Psoas muscle (tissue), 8 donors: ENCODE measurements around the gene TFE3. TPM values are rescaled to one million over a fixed set of nuclear protein-coding genes. Genes with fewer than 3 reads are reported as not detected.
A peak's percentile ranks its signal among the peaks of the same experiment; 100 is the strongest.

Experiments used
- ATAC-seq, 4 donors: fragments of 200-7000 bp; cut with Tn5 transposase; one replicate each; pipeline ENCODE4 v1.9.1; 2020; ENCODE audit warnings: moderate library complexity in 3 of 4, mild to moderate bottlenecking in 2 of 4
- DNase-seq, 2 donors: peaks; one replicate each; pipeline ENCODE4 v3.0.0-alpha.2; 2020
- H3K27ac ChIP-seq: fragments of 200-600 bp; one replicate; pipeline ENCODE4 v1.8.0; 2022
- H3K27me3 ChIP-seq, 3 donors: fragments of 200-600 bp in 1 of 3; one replicate each; pipeline versions ENCODE4 v1.6.1 to v1.8.0; 2013 to 2022; ENCODE audit warnings: low read length in 2 of 3, mild to moderate bottlenecking in 2 of 3, moderate library complexity in 1 of 3; ENCODE audit not compliant: insufficient read depth in 3 of 3
- H3K36me3 ChIP-seq, 2 donors: fragments of 200-600 bp in 1 of 2; one replicate each; pipeline versions ENCODE4 v1.6.1 to v1.8.0; 2013 to 2022; ENCODE audit warnings: low read depth in 1 of 2, mild to moderate bottlenecking in 1 of 2, moderate library complexity in 1 of 2; ENCODE audit not compliant: insufficient read depth in 1 of 2
- H3K4me1 ChIP-seq: fragments of 200-600 bp; one replicate; pipeline ENCODE4 v1.8.0; 2022
- H3K4me3 ChIP-seq: fragments of 200-600 bp; one replicate; pipeline ENCODE4 v1.8.0; 2022; ENCODE audit warnings: mild to moderate bottlenecking
- H3K9me3 ChIP-seq: fragments of 200-600 bp; one replicate; pipeline ENCODE4 v1.8.0; 2022
- WGBS, 3 donors: extraction: QIAGEN DNeasy Blood & Tissue Kit; methylation state at CpG; one replicate each; pipeline versions ENCODE4 v1.1.6 to v1.1.7; 2013; 5-methylcytosine and 5-hydroxymethylcytosine counted together
- intact Hi-C, 2 donors: fragments of 100-400 bp; cut with DNase I; formaldehyde crosslinking; loops; one replicate each; pipeline versions ENCODE4 v1.11.0 to v1.14.2; 2022
- polyA plus RNA-seq, 3 donors: library from polyadenylated mRNA; stranded (reverse); fragments of 200-250 nt; gene quantifications; one replicate each; pipeline ENCODE4 v1.2.3, GENCODE V29; 2013
- total RNA-seq, 4 donors: library from RNA; stranded (reverse); fragmentation: NEBNext Ultra II Directional in 2 of 4; extraction: Animal tissue kit (Norgen Biotek cat#: 25700) in 2 of 4; gene quantifications; one replicate each; pipeline versions ENCODE4 v1.2.1 to v1.2.4, GENCODE V29; 2021 to 2023
- TF ChIP-seq, protein P1 (sequence below): fragments of 200-600 bp; IDR thresholded peaks from one replicate; pipeline ENCODE4 v1.8.0; 2022; ENCODE audit warnings: antibody characterized with exemption
- donor health status: healthy with polysubstance abuse.
- donor health status: DM: no; HTN: no; CAD: no; lungs with moderate emphysema.
- donor health status: Bipolar disorder and iron deficiency.
- donor health status: healthy.
- donor health status: DM: yes; HTN: yes; CAD: no.
- donor health status: DM: no; HTN: no; CAD: no.
- donor health status: DM: no; HTN: no; CAD: no.
- donor health status: DM: yes; HTN: yes; CAD: no.

Gene TFE3
- total and polyA plus RNA-seq, 7 donors = 16.9 to 55.2 (median 30.7) TPM

DNA sequence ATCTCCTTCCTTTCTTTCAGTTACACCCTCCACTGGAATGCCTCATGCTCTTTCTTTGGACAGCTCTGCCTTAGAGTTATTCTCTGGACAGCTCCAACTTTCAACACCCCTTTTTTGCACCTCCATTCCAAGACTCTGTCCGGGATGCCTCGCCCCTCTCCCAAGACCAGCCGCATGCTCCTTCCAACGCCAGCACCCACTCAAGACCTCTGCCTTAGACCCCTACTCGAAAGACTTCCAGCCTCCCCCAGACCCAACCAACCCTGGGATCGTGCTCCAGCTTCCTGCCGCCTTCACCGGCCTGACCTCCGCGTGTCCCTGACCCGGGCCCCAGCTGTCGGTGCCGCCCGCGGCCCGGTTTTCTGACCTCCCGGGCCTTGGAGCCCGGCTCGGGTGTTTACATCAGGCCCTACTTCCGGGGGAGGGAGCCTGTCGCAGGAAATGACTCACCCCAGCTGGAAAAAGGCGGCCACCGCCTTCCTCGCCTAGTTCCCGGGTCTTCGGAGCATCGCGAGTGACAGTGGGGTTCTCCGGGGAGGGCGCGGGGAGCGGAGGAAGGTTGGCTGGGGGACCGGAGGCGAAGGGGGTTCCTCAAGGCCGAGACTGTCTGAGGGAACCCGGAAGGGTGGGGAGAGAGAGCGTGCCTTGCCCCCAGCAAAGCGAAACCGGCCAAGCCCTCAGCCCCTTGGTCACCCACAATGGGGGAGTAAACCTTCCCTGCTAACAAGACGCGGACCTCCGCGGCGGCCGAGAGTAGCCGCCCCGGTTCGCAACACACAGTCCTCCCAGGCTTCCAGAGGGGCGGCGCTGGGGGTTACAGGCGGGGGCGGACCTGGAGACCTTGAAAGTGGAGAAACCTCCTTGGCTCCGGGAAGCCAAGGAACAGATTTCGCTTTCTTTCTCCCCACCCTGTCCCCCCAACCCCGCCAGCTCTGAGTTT lies 36.6 kb upstream of the TFE3 start, which contains the start of gene WDR45:
WDR45 (minus strand) TSS at position 399 of the 940 bp plus-strand sequence. CDS start 1,792 bp downstream, outside the sequence.
- WGBS, 3 donors = 0 to 34% (median 1%) methylated on average over 37 to 55 of the region's 55 CpGs
- H3K9me3 ChIP-seq = no peaks in the 10 kb centered on the region
- H3K27ac ChIP-seq = peak within 1 kb of the TSS; percentile 95
- H3K27me3 ChIP-seq = no peaks in the 10 kb centered on the region
- H3K4me3 ChIP-seq = peak within 1 kb of the TSS; percentile 78
- TF ChIP-seq, protein P1, sequence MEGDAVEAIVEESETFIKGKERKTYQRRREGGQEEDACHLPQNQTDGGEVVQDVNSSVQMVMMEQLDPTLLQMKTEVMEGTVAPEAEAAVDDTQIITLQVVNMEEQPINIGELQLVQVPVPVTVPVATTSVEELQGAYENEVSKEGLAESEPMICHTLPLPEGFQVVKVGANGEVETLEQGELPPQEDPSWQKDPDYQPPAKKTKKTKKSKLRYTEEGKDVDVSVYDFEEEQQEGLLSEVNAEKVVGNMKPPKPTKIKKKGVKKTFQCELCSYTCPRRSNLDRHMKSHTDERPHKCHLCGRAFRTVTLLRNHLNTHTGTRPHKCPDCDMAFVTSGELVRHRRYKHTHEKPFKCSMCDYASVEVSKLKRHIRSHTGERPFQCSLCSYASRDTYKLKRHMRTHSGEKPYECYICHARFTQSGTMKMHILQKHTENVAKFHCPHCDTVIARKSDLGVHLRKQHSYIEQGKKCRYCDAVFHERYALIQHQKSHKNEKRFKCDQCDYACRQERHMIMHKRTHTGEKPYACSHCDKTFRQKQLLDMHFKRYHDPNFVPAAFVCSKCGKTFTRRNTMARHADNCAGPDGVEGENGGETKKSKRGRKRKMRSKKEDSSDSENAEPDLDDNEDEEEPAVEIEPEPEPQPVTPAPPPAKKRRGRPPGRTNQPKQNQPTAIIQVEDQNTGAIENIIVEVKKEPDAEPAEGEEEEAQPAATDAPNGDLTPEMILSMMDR = no peak
- DNase-seq = peak; percentile 73 to 89
- ATAC-seq = peak; percentile 85 to 96 (median 90)
- intact Hi-C loops = no loop called here
- peaks cover 0 to 17% of the 10 kb centered on the region in 2 donors for H3K36me3 ChIP-seq
- no peaks in the 10 kb centered on the region for H3K4me1 ChIP-seq

DNA sequence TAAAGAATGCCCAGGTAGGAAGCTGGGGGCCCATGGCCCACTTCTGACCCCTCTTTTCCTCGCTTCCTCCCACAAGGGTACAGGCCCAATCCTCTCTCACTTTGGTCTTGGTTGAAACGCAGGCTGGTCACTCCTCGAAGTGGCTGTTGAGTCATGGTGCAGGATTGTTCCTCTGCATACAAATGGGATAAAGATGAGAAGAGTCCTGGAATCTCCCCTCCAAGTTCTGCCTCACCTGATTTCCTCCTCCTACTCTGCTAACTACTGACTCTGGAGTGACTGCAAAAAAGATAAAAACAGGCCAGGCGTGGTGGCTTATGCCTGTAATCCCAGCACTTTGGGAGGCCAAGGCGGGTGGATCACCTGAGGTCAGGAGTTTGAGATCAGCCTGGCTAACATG lies 34.8 kb upstream of the TFE3 start:
- 70 to 87% (median 83%) methylated on average over 5 of the region's 5 CpGs for WGBS, 3 donors
- TF ChIP-seq, protein P1 = no peak
- DNase-seq = no peak
- Histone ChIP-seq H3K36me3 (peaks cover 0 to 19% of the 10 kb centered on the region in 2 donors), H3K4me1 (peaks cover 4% of the 10 kb centered on the region), H3K9me3 (no peaks in the 10 kb centered on the region), H3K27ac (peak overlapping the region; percentile 95), H3K27me3 (no peaks in the 10 kb centered on the region), H3K4me3 (no peak overlapping the region)
- intact Hi-C loops = no loop called here
- no peak for ATAC-seq

DNA sequence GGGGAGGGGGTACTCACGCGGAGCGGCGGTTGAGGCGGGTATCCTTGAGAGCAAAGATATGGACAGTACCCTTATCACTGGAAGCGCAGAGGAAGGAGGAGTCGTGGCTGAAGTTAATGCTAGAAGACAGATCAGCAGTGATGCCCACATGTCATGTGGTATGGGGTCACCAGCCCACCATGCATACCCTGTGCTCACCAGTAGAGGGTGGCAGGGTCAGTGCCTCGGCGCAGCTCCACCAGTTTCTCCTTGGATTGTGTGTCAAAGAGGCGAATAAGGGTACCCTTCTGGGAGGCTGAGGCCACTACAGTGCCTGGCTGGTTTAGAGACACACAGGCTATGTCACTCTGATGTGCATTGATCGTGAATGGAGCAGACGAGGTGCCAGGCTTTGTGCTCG lies 32.2 kb upstream of the TFE3 start:
- intact Hi-C loops = no loop called here
- peaks cover 0 to 19% of the 10 kb centered on the region in 2 donors for H3K36me3 ChIP-seq
- no peak overlapping the region for H3K27ac ChIP-seq
- 78 to 90% (median 86%) methylated on average over 10 to 13 of the region's 13 CpGs for WGBS, 3 donors
- H3K9me3 ChIP-seq = no peaks in the 10 kb centered on the region
- DNase-seq (no peak), ATAC-seq (no peak)
- H3K27me3 ChIP-seq = no peaks in the 10 kb centered on the region
- H3K4me1 ChIP-seq = peaks cover 4% of the 10 kb centered on the region
- TF ChIP-seq, protein P1 = no peak
- H3K4me3 ChIP-seq = no peak overlapping the region

DNA sequence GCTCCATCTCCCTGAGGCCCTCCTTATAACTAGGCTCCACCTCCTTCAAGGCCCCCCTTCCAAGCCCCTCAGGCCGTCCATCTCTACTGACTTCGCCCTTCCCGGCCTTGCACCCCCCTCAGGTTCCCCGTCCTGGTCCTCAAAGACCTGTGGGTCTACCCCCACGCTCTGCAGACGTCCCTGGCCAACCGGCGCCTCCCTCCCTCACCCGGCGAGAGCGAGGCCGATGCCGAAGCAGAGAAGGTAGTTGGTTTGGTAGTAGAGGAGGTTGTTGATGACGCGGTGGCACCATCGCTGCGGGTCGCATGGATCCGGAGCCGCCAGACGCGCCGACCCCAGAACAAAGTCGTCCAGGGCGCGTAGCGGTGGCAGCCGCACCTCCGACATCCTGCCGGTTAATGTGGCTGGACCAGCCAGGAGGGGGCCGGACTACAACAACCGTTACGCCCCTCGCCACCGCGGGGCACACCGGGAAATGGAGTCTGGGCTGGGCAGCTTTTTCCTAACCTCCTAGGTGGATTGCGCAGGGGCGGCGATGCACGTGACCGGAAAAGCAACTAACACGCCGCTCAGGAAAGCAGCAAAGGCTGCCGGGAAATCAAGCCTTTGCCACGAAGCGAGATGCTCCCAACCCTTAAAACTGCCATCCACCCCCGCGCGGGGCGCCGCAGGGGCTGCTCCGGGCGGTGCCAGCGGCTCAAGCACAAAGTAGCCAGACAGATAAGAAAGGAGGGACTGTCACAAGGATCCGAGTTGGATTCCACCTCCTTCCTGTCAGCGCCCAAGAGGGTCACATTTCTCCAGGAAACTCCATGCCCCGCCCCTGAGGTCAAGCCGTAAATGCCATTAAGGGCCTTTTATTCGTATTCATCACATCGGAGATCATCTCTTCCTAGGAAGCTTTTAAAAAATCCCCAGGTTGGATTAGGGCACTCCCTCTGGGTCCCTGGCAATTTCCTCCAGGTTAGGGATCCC lies 30.7 kb upstream of the TFE3 start, which contains the start of gene PRAF2:
PRAF2 (minus strand) TSS at position 402 of the 975 bp plus-strand sequence; CDS start at position 387, 15 bp downstream.
- TF ChIP-seq, protein P1 = no peak
- Histone ChIP-seq H3K4me3 (peak within 1 kb of the TSS; percentile 72), H3K27me3 (no peaks in the 10 kb centered on the region), H3K4me1 (peaks cover 4% of the 10 kb centered on the region), H3K36me3 (peaks cover 0 to 19% of the 10 kb centered on the region in 2 donors), H3K9me3 (no peaks in the 10 kb centered on the region), H3K27ac (peak within 1 kb of the TSS; percentile 87)
- intact Hi-C loops = no loop called here
- ATAC-seq (peak; percentile 89 to 95 (median 93)), DNase-seq (peak; percentile 93 to 96)
- 1 to 39% (median 1%) methylated on average over 31 to 61 of the region's 61 CpGs for WGBS, 3 donors
